ENCODE data around the gene ANKH. TPM values are rescaled to one million over a fixed set of nuclear protein-coding genes. Genes with fewer than 3 reads are reported as not detected.

ANKH gene
- total and polyA plus RNA-seq, 4 donors = 9.3 to 57.1 (median 37.4) TPM

GRCh38 chr5:14908172-14908571 is 36.6 kb upstream of the ANKH start:
- Histone ChIP-seq H3K27me3 (ENCODE audit: control insufficient read depth in 4 of 4, insufficient read depth in 4 of 4, low read length in 3 of 4) (no peaks in the 10 kb centered on the region), H3K36me3 (ENCODE audit: control insufficient read depth in 4 of 4, insufficient read depth in 3 of 4, low read depth in 1 of 4, low read length in 3 of 4) (no peaks in the 10 kb centered on the region), H3K4me1 (ENCODE audit: control insufficient read depth in 4 of 4, insufficient read depth in 4 of 4, low read length in 3 of 4) (no peaks in the 10 kb centered on the region), H3K9ac (ENCODE audit: low read depth in 1 of 2, low read length in 2 of 2) (no peak overlapping the region), H3K9me3 (ENCODE audit: control insufficient read depth in 4 of 4, low read length in 3 of 4) (no peaks in the 10 kb centered on the region), H3K27ac (ENCODE audit: low read depth in 1 of 2, low read length in 2 of 2) (no peak overlapping the region), H3K4me3 (ENCODE audit: low read depth in 1 of 3, low read length in 3 of 3) (no peak overlapping the region)
- WGBS = 86% methylated on average over 6 of the region's 6 CpGs
- no peak for TF ChIP-seq SP1 (IDR thresholded peaks at IDR 0.05)
- TF ChIP-seq FOXA2 (IDR thresholded peaks at IDR 0.05) = no peak
- no peak for TF ChIP-seq HNF4A (conservative IDR thresholded peaks at IDR 0.05)
- no peak for TF ChIP-seq CTCF (IDR thresholded peaks at IDR 0.05; ENCODE audit: low read depth, low read length, missing input control)
- no peak for DNase-seq (ENCODE audit: low spot score)

- WGBS = 97% methylated on average over 3 of the region's 3 CpGs
- no peak overlapping the region for H3K4me3 ChIP-seq (ENCODE audit: low read depth in 1 of 3, low read length in 3 of 3)
- H3K27me3 ChIP-seq (ENCODE audit: control insufficient read depth in 4 of 4, insufficient read depth in 4 of 4, low read length in 3 of 4) = no peaks in the 10 kb centered on the region
Observed at GRCh38 chr5:14906628-14907027, 35.0 kb upstream of the ANKH start.

GRCh38 chr5:14902826-14903560 is 31.4 kb upstream of the ANKH start:
- no peak for TF ChIP-seq HNF4G (IDR thresholded peaks at IDR 0.05)
- no peak for TF ChIP-seq EGR1 (IDR thresholded peaks at IDR 0.05; ENCODE audit: low read depth in 2 of 2)
- TF ChIP-seq CTCF (IDR thresholded peaks at IDR 0.05; ENCODE audit: low read depth, low read length, missing input control) = no peak
- TF ChIP-seq NR2F2 (IDR thresholded peaks at IDR 0.05) = no peak
- TF ChIP-seq RXRA (IDR thresholded peaks at IDR 0.05) = no peak
- TF ChIP-seq ATF3 (IDR thresholded peaks at IDR 0.05) = no peak
- TF ChIP-seq RAD21 (IDR thresholded peaks at IDR 0.05) = no peak
- no peak for TF ChIP-seq JUND (IDR thresholded peaks at IDR 0.05)
- WGBS = 90% methylated on average over 14 of the region's 14 CpGs
- H3K36me3 ChIP-seq (ENCODE audit: control insufficient read depth in 4 of 4, insufficient read depth in 3 of 4, low read depth in 1 of 4, low read length in 3 of 4) = no peaks in the 10 kb centered on the region
- H3K9me3 ChIP-seq (ENCODE audit: control insufficient read depth in 4 of 4, low read length in 3 of 4) = no peaks in the 10 kb centered on the region
- H3K27me3 ChIP-seq (ENCODE audit: control insufficient read depth in 4 of 4, insufficient read depth in 4 of 4, low read length in 3 of 4) = no peaks in the 10 kb centered on the region
- no peaks in the 10 kb centered on the region for H3K4me1 ChIP-seq (ENCODE audit: control insufficient read depth in 4 of 4, insufficient read depth in 4 of 4, low read length in 3 of 4)
- no peak overlapping the region for H3K27ac ChIP-seq (ENCODE audit: low read depth in 1 of 2, low read length in 2 of 2)
- H3K9ac ChIP-seq (ENCODE audit: low read depth in 1 of 2, low read length in 2 of 2) = no peak overlapping the region
- H3K4me3 ChIP-seq (ENCODE audit: low read depth in 1 of 3, low read length in 3 of 3) = no peak overlapping the region
- DNase-seq (ENCODE audit: low spot score) = no peak

More at GRCh38 chr5:14906628-14907027, 35.0 kb upstream of the ANKH start:
- Histone ChIP-seq H3K27ac (ENCODE audit: low read depth in 1 of 2, low read length in 2 of 2) (no peak overlapping the region), H3K9ac (ENCODE audit: low read depth in 1 of 2, low read length in 2 of 2) (no peak overlapping the region), H3K4me1 (ENCODE audit: control insufficient read depth in 4 of 4, insufficient read depth in 4 of 4, low read length in 3 of 4) (no peaks in the 10 kb centered on the region), H3K9me3 (ENCODE audit: control insufficient read depth in 4 of 4, low read length in 3 of 4) (no peaks in the 10 kb centered on the region), H3K36me3 (ENCODE audit: control insufficient read depth in 4 of 4, insufficient read depth in 3 of 4, low read depth in 1 of 4, low read length in 3 of 4) (no peaks in the 10 kb centered on the region)
- TF ChIP-seq TAF1 (conservative IDR thresholded peaks at IDR 0.05) = no peak
- no peak for TF ChIP-seq HNF4A (conservative IDR thresholded peaks at IDR 0.05)
- TF ChIP-seq EGR1 (IDR thresholded peaks at IDR 0.05; ENCODE audit: low read depth in 2 of 2) = no peak
- TF ChIP-seq ATF3 (IDR thresholded peaks at IDR 0.05) = no peak
- TF ChIP-seq RAD21 (IDR thresholded peaks at IDR 0.05) = no peak
- no peak for TF ChIP-seq FOXA2 (IDR thresholded peaks at IDR 0.05)
- no peak for DNase-seq (ENCODE audit: low spot score)
